Astrocyte (in vitro differentiated cells and primary cell): Measurements from ENCODE around the gene INPP5B.

Experiments
- CTCF ChIP-seq: IDR thresholded peaks from 2 replicates; pipeline ENCODE4 v1.5.1; 2011; ENCODE audit warnings: low read depth, mild to moderate bottlenecking, inconsistent platforms, low read length, moderate library complexity; ENCODE audit not compliant: insufficient read depth
- EZH2 ChIP-seq: IDR thresholded peaks from 2 replicates; pipeline ENCODE4 v1.6.1; 2012; ENCODE audit warnings: mild to moderate bottlenecking, low read length, inconsistent platforms; ENCODE audit not compliant: insufficient read depth

DNA sequence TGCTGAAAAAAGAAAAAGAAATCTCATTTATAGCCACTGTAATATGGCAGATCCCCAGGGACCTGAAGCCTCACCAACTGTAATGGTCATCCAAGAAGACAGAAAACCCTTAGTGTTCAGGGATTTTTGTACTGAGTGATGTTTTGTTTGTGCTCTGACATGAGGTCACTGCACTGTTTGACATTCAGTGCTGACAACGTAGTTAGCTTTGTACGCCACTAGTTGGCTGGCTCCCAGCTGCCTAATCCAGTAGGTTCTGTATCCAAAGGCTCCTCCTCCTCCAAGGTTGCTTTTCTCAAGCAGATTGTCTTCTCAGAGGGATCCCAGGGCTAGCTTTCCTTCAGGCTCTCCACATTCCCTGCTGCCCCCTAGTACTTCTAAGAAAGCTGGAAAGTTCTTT, 129.4 kb downstream of the INPP5B start:
- TF ChIP-seq CTCF (no peak), EZH2 (no peak)
